ENCODE results near the gene ADAMTSL1. TPM values are rescaled to one million over a fixed set of nuclear protein-coding genes. Genes with fewer than 3 reads are reported as not detected.

The ADAMTSL1 gene
- total and polyA plus RNA-seq, 4 donors: 0.31 to 3.4 (median 1.9) TPM

- H3K4me1 ChIP-seq (ENCODE audit: control insufficient read depth in 4 of 4, insufficient read depth in 4 of 4, low read length in 3 of 4): no peaks in the 10 kb centered on the region
- no peak for DNase-seq (ENCODE audit: low spot score)
- no peaks in the 10 kb centered on the region for H3K36me3 ChIP-seq (ENCODE audit: control insufficient read depth in 4 of 4, insufficient read depth in 3 of 4, low read depth in 1 of 4, low read length in 3 of 4)
- H3K27ac ChIP-seq (ENCODE audit: low read depth in 1 of 2, low read length in 2 of 2): no peak overlapping the region
- H3K4me3 ChIP-seq (ENCODE audit: low read depth in 1 of 3, low read length in 3 of 3): no peak overlapping the region
- no peaks in the 10 kb centered on the region for H3K9me3 ChIP-seq (ENCODE audit: control insufficient read depth in 4 of 4, low read length in 3 of 4)
- WGBS: 90% methylated on average over 4 of the region's 4 CpGs
- H3K27me3 ChIP-seq (ENCODE audit: control insufficient read depth in 4 of 4, insufficient read depth in 4 of 4, low read length in 3 of 4): no peaks in the 10 kb centered on the region
- H3K9ac ChIP-seq (ENCODE audit: low read depth in 1 of 2, low read length in 2 of 2): no peak overlapping the region
- no peak for TF ChIP-seq TAF1 (conservative IDR thresholded peaks at IDR 0.05)
- TF ChIP-seq JUND (IDR thresholded peaks at IDR 0.05): no peak
- TF ChIP-seq ZBTB33 (IDR thresholded peaks at IDR 0.05): no peak
- no peak for TF ChIP-seq RAD21 (IDR thresholded peaks at IDR 0.05)
- TF ChIP-seq FOXA1 (IDR thresholded peaks at IDR 0.05): no peak
- TF ChIP-seq EGR1 (IDR thresholded peaks at IDR 0.05; ENCODE audit: low read depth in 2 of 2): no peak
- no peak for TF ChIP-seq HNF4A (conservative IDR thresholded peaks at IDR 0.05)
- no peak for TF ChIP-seq ATF3 (IDR thresholded peaks at IDR 0.05)
- TF ChIP-seq FOXA2 (IDR thresholded peaks at IDR 0.05): no peak
- no peak for TF ChIP-seq NR2F2 (IDR thresholded peaks at IDR 0.05)
- TF ChIP-seq GABPA (IDR thresholded peaks at IDR 0.05 in 1 of 2, conservative IDR thresholded peaks at IDR 0.05 in 1 of 2): no peak
- no peak for TF ChIP-seq HNF4G (IDR thresholded peaks at IDR 0.05)
- TF ChIP-seq CTCF (IDR thresholded peaks at IDR 0.05; ENCODE audit: low read depth, low read length, missing input control): no peak
- TF ChIP-seq MAX (IDR thresholded peaks at IDR 0.05): no peak
- no peak for TF ChIP-seq REST (IDR thresholded peaks at IDR 0.05)
- TF ChIP-seq SP1 (IDR thresholded peaks at IDR 0.05): no peak
- no peak for TF ChIP-seq YY1 (IDR thresholded peaks at IDR 0.05)
- no peak for TF ChIP-seq RXRA (IDR thresholded peaks at IDR 0.05)
Measured at GRCh38 chr9:18857334-18857733, 383.4 kb downstream of the ADAMTSL1 start.
